Measurements from ENCODE around the gene BEND7.

The BEND7 gene

DNA sequence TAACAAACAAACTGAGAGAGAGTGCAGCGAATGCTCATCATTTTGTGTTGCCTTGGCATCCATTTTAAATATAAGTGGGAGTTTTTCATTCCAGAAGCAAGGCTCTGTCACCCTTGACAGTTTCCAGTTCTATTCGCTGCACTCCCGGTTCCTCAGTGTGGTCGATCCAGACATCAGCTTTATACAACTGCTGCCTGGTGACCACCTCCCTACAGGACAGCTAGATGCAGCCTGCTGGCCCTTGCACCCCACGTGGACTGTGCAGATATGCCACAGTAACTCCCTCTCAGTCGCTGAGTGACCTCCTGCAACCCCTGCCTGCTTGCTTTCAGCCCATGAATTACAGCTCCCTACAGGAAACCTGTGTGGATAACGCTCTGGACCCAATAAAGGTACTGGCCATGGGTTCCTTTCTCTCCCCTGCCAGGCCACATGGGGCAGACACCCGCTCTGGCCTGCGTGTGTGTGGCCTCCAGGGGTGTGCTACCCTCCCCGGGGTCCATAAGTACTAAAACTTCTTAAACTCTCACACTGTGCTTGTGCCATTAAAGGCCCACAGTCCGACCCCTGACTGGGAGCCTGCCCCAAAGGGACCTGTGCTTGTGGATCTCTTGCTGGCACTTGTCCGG is 23.6 kb downstream of the BEND7 start:
- no peak for TF ChIP-seq ZNF274 (IDR thresholded peaks at IDR 0.05; ENCODE audit: low read depth, low read length)
- H3K4me3 ChIP-seq (ENCODE audit: low read length) = no peak overlapping the region

DNA sequence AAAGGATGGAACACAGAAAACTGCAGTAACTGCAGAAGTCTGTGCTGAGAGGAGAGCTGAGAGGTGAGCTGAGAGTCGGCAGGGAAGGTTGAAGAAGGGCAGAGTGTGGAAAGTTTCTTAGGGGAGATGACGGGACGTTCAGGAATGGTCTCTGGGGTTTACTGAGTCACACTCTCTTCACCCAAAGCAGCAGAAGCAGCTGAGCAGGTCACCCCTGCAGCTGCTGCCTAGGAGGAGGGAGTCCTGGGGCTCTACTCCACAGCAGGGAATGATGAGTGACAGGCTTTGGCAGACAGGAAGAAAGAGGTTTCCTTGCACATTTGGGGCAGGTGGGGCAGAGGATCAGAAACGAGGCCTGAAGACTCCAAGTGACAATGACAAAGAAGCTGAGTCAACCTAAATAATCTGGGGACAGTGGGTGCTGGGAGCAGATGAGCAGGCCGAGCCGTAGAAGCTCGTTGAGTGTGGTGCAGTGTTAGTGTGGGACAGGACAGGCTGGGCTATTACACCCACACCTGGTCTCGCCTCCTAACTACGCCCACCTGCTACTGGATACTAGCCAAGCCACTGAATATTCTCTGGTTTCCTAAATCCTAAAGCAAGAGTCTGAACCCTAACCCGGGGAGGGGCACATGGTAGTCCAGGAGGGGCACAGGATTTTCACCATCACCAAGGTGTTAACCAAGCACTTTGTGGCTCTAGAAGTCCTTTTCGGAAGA is 24.9 kb downstream of the BEND7 start:
- TF ChIP-seq ZNF274 (IDR thresholded peaks at IDR 0.05; ENCODE audit: low read depth, low read length) = no peak
- H3K4me3 ChIP-seq (ENCODE audit: low read length) = no peak overlapping the region

DNA sequence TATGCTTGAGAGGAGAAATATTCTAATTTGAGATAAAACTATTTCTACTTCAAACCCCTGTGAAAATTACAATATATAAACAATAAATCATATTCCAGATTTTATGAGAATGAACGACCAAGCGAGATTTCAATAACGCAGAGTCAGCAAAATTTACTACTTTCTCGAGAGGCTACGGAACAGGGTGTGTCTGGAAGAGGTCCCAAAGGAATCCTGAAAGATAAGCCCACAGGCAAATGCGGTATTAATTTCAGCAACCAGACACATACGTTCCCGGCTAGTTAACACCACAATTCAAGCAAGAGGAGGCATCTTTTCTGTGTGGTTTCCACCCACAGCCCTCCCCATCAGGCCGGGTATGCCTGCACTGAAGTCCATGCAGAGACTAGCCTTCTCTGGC is 26.4 kb downstream of the BEND7 start:
- TF ChIP-seq ZNF274 (IDR thresholded peaks at IDR 0.05; ENCODE audit: low read depth, low read length) = no peak
- no peak overlapping the region for H3K4me3 ChIP-seq (ENCODE audit: low read length)

DNA sequence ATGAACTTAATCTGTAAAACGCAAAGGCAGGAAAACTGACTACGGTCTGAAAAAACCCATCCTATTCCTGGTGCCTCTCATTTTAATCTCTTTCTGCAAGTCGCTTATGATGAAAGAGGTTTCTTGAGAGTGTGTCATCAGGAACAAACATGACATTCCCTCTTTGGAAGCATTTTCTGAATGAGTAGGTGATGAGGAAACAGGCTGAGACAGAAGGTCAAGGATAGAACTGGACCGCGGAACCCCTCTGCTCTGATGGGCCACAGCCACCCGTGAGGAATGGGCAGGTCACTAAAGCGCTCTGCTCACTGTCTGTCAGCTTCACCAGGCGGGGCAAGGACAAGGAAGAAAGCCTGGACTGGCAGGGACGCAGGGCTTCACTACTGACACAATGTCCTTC is 28.6 kb downstream of the BEND7 start:
- no peak overlapping the region for H3K4me3 ChIP-seq (ENCODE audit: low read length)
- TF ChIP-seq ZNF274 (IDR thresholded peaks at IDR 0.05; ENCODE audit: low read depth, low read length) = no peak

DNA sequence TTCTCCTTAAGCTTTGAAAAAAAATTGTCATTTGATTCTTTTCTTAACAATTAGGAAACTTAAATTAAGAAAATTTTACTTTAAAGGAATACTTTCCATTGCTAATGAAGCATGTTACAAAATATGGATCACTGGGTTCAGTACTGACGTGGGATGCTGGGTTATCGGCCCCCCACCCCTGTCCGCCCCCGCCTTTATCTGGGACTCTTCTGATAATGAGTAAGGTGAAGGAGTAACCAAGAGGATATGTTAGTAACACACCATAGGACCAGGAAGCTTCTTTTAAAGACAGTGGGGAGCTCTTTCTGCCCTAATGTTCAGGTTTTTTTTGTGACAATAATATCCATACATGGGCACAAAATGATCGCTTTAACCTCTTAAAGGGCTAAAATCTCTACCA is 29.7 kb downstream of the BEND7 start:
- no peak overlapping the region for H3K4me3 ChIP-seq (ENCODE audit: low read length)
- TF ChIP-seq ZNF274 (IDR thresholded peaks at IDR 0.05; ENCODE audit: low read depth, low read length) = no peak

DNA sequence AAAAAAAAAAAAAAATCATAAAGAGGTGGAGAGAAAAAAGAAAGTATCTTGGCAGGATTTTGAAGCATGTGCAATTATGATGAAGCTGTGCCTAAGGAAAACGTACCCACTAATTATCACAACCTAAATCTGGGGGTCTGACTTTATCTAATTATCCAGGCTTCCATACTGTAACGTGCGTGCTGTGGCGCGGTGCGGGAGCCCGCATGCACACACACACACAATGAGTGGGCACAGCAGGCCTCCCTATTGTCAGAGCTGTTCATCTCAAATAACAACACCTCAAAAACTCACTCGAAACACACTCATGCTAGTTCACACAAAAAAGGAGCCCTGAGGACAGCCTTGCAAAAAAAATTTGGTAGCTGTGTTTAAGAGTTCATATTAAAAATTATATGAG is 31.9 kb downstream of the BEND7 start:
- no peak for TF ChIP-seq ZNF274 (IDR thresholded peaks at IDR 0.05; ENCODE audit: low read depth, low read length)

DNA sequence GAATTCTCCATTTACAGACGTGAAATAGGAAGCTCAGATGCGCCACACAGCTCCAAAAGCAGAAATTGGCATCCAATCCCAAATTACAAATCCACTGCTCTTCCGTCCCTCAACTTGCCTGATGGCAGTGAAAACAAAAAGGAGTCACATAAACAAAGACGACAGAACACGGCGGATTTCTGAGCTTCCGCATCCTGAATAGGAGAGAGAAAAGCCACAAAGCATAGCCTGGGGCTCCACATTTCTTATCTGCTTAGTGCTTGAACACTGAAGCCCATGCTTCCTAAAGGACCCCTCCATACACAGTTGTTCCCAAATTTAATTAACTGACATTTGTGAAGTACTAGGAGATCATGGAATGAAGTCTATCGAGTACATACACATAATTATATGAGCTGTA is 32.6 kb downstream of the BEND7 start:
- no peak for TF ChIP-seq ZNF274 (IDR thresholded peaks at IDR 0.05; ENCODE audit: low read depth, low read length)
- no peak overlapping the region for H3K4me3 ChIP-seq (ENCODE audit: low read length)

More for the DNA sequence above, 31.9 kb downstream of the BEND7 start:
- H3K4me3 ChIP-seq (ENCODE audit: low read length) = no peak overlapping the region

DNA sequence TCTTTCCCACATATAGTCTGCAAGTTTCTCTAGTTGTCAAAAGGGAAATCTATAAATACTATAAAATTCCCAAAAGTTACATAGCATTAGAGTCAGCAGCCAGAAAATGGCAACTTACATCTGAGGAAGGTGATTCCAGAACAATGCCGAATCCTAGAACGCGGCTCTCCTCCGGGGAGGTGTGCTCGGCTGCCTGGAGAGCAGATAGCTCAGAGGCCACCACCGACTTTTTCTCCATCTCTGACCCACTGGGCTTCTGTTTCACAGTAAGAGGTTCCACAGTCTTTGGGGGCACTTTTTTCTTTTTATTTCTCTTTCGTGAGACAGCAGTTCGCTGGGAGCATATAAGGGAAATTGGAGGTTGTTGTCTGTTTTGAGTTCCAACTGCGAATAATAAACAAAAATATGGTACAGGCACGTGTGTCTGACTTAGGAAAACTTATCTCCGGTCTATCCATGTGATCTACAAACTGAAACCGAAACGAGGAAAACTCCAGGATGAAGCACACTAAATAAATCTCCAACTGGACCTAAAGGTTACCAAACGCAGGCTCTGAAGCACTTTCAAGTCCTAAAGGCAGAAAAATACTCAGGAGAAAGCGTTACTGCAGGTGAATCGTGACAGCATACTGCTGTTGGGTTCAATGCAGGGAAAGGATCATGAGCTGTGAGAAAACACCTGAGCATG is 36.2 kb downstream of the BEND7 start:
- no peak overlapping the region for H3K4me3 ChIP-seq (ENCODE audit: low read length)
- no peak for TF ChIP-seq ZNF274 (IDR thresholded peaks at IDR 0.05; ENCODE audit: low read depth, low read length)

DNA sequence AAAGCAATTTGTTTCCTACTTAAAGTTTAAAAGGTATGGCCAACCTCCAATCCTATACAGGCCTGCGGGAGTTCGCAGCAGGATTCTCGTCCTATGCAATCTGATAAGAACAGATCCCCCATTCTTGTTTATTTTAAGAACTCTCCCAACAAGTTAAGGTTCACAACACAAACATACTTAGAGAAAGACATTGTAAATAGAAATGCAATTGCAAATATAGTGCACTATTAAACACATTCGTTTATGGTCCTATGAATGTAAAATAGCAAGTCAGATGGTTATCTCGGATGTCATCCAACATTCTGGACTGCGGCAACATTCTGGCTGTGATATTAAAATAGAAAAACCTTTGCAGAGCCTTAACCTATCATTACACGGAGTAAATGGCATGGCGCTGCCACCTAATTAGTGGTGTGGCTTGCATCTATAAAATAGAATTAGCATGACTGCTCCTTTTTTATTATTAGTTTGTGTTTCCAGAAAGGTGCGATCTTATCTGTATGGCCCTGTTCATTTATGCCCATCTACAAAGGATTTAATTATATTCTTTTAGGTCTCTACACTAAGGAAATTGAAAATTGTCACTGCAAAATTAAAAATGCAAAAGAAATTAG is 37.0 kb downstream of the BEND7 start:
- no peak overlapping the region for H3K4me3 ChIP-seq (ENCODE audit: low read length)
- no peak for TF ChIP-seq ZNF274 (IDR thresholded peaks at IDR 0.05; ENCODE audit: low read depth, low read length)

DNA sequence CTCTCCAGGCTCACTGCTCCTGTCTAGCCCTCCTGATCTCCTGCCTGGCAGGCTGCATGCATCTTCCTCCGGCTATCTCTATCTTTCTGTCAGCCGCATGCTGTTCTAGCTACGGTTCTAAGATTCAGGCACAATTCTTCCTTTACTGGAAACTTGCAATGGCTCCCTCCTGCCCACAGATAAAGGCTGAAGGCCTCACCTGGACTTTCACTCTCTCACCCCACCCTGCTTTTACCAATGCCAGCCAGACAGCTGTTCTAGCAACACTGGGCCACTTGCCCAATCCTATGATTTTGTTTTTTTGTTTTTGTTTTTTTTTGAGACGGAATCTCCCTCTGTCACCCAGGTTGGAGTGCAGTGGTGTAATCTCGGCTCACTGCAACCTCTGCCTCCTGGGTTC is 38.3 kb downstream of the BEND7 start:
- TF ChIP-seq ZNF274 (IDR thresholded peaks at IDR 0.05; ENCODE audit: low read depth, low read length) = no peak
- H3K4me3 ChIP-seq (ENCODE audit: low read length) = no peak overlapping the region

DNA sequence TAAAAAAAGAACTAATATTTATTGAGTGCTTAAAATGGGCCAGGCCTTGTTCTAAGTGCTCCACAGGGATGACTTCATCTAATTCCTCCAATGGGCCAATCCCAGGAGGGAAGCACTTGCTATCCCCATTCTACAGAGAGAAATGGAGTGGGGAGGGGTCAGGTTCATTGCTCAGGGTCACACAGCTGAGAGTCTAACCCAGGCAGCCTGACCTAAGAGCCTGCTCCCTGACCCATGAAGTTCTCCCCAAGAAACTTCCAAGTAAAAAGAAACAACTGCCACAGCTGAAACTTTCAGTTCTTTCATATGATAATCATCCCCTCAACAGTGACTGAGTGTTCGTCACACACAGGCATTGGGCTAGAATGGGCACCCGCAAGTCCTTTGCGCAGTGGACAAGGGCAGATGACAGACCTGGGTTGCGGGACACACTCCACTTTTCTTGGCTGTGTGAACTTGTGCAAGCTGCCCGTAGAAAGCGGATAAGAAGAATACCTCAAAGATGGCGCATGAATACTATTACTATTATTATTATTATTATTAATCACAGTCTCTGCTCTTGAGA is 39.7 kb downstream of the BEND7 start:
- no peak overlapping the region for H3K4me3 ChIP-seq (ENCODE audit: low read length)
- TF ChIP-seq ZNF274 (IDR thresholded peaks at IDR 0.05; ENCODE audit: low read depth, low read length) = no peak

DNA sequence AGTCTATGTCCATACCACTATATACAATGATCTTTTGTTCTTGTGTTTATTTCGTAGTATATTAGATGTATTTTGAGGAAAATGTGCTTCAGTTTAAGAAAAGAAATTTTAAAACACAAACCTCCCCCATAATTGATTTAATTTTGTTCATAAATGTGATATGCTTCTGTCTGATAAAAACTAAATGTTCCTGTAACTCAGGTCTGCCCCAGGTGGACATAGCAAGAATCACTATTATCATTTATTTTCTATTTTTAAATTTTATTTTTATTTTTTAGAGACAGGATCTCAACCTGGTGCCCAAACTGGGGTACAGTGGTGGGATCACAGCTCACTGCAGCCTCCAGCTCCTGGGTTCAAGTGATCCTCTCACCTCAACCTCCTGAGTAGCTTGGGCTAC is 43.2 kb downstream of the BEND7 start:
- no peak for TF ChIP-seq ZNF274 (IDR thresholded peaks at IDR 0.05; ENCODE audit: low read depth, low read length)
- no peak overlapping the region for H3K4me3 ChIP-seq (ENCODE audit: low read length)

DNA sequence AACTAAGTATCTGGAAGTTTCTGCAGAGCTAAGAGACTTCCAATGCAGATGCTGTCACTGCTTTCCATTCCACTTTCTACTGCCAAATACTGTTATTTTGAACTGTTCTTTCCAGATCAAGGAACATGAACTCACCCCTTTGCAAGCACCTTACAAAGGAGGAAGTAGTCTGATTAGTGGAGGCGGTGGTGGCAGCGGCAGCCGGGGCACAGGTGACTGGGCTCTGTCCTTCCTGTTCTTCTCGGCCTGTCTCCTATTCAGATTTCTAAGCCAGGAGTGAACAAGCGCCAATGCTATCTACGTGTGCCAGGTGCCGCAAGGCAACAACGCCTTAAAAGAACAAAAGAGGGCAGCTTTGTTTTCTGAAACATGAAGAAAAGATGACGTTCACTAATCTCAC is 44.9 kb downstream of the BEND7 start:
- no peak overlapping the region for H3K4me3 ChIP-seq (ENCODE audit: low read length)
- no peak for TF ChIP-seq ZNF274 (IDR thresholded peaks at IDR 0.05; ENCODE audit: low read depth, low read length)

DNA sequence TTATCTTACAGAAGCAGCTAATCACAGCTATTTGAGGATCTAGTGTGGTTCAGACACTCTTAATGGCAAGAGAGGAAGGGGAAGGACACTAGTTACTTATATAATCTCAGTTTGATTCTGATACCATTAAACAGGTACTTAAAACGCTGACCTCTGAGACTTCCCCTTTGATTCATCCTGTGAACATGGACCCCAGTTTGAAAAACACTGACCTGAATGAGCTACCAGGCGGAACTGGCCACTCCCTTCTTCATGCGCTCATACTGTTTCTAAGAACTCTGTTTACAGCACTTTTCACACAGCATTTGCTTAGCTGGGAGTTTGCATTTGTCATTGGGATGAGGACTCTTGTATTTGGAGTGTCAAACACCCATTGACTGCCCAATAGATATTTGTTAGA is 45.7 kb downstream of the BEND7 start:
- H3K4me3 ChIP-seq (ENCODE audit: low read length) = no peak overlapping the region; the same call in 1 of the 2 replicates
- TF ChIP-seq ZNF274 (IDR thresholded peaks at IDR 0.05; ENCODE audit: low read depth, low read length) = no peak
